Activated CD8-positive, alpha-beta T cell treated with anti-CD3 and anti-CD28 coated beads for 36 hours (primary cell): ENCODE results near the gene DUSP11. TPM values are rescaled to one million over a fixed set of nuclear protein-coding genes. Genes with fewer than 3 reads are reported as not detected.
A peak's percentile ranks its signal among the peaks of the same experiment; 100 is the strongest.

Experiments used
- ATAC-seq: fragments of 200-7000 bp; cut with Tn5 transposase; one replicate; pipeline ENCODE4 v1.10.0; 2021; ENCODE audit warnings: mild to moderate bottlenecking, moderate library complexity
- CTCF ChIA-PET: fragments of 350-600 bp; sonication (Branson Sonifier 250); formaldehyde crosslinking; loops from one replicate; lab custom pipeline; 2021; ENCODE audit warnings: antibody characterized with exemption; lab: Charles Lee
- POLR2A ChIA-PET: fragments of 350-600 bp; sonication (Branson Sonifier 250); formaldehyde crosslinking; loops from one replicate; lab custom pipeline; 2021; ENCODE audit warnings: antibody characterized with exemption; lab: Charles Lee
- DNase-seq: peaks from one replicate; pipeline ENCODE4 v3.0.0-alpha.2; 2020
- H3K27ac Mint-ChIP-seq: one replicate; pipeline ENCODE4 v1.8.0; 2021; ENCODE audit warnings: mild to moderate bottlenecking, mixed read lengths
- H3K27me3 Mint-ChIP-seq: one replicate; pipeline ENCODE4 v1.8.0; 2021; ENCODE audit warnings: mixed read lengths
- H3K36me3 Mint-ChIP-seq: one replicate; pipeline ENCODE4 v1.8.0; 2021; ENCODE audit warnings: low read depth, mixed read lengths
- H3K4me1 Mint-ChIP-seq: one replicate; pipeline ENCODE4 v1.8.0; 2021; ENCODE audit warnings: low read depth, mixed read lengths
- H3K4me3 Mint-ChIP-seq: one replicate; pipeline ENCODE4 v1.8.0; 2021; ENCODE audit warnings: mild to moderate bottlenecking, moderate library complexity, mixed read lengths
- H3K9me3 Mint-ChIP-seq: one replicate; pipeline ENCODE4 v1.8.0; 2021; ENCODE audit warnings: mixed read lengths
- intact Hi-C: fragments of 100-400 bp; cut with micrococcal nuclease; formaldehyde crosslinking; loops from one replicate; pipeline ENCODE4 v1.10.0; 2022
- total RNA-seq, 2 experiments: library from RNA; stranded (reverse); gene quantifications; one replicate each; pipeline ENCODE4 v1.2.3, GENCODE V29; 2021
- TF ChIP-seq, protein P1 (sequence below): fragments of 200-600 bp; IDR thresholded peaks from one replicate; pipeline ENCODE4 v1.8.0; 2022; ENCODE audit warnings: antibody characterized with exemption, mild to moderate bottlenecking

The DUSP11 gene
- total RNA-seq, 2 experiments from 2014 or later: 24.8 to 25.4 TPM

DNA sequence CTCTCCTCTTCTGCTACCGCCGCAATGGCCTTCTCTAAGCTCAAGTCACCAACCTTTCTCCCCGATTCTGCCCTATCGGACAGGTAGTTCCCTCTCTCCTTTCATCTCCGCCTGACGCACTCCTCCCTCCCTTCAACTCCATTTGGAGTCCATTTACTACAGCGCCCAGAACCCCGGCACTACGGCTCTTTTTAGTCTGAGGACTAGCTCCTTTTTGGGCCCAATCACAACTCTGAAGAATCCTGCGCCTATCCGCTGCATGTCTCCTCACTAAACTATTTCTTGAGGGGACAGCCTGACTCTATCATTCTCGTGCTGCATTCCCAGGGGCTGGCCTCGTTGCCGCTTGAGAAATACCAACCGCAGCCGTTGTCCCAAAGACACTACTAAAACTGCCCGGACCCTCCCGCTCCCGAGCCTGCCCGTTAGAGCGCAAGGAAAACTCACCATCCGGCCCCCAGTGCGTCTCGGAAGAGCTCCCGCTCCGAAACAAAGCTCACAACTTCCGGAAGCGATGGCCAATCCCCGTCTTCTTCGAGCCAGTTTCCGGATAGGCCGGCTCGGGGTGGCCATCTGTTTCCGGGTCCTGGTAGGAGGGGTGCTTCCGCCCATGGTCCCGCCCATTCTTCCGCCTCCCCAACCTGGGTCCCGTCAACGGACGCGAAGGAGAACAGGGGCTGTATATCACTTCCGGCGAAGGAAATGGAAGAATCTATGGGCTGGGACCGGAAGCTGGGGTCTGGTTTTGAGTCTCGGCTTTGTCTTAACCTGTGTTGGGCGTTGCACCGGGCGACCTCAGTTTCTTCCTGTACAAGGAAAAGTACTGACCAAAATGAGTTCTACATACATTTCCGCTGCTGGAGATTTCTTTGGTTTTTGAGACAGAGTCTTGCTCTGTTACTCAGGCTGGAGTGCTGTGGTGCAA, 42.8 kb downstream of the DUSP11 start, which contains the start of gene TPRKB:
TPRKB (minus strand) TSS at position 491 of the 925 bp plus-strand sequence. CDS start 2,776 bp downstream, outside the sequence.
- no peaks in the 10 kb centered on the region for H3K9me3 Mint-ChIP-seq
- H3K27me3 Mint-ChIP-seq: no peaks in the 10 kb centered on the region
- TF ChIP-seq, protein P1, sequence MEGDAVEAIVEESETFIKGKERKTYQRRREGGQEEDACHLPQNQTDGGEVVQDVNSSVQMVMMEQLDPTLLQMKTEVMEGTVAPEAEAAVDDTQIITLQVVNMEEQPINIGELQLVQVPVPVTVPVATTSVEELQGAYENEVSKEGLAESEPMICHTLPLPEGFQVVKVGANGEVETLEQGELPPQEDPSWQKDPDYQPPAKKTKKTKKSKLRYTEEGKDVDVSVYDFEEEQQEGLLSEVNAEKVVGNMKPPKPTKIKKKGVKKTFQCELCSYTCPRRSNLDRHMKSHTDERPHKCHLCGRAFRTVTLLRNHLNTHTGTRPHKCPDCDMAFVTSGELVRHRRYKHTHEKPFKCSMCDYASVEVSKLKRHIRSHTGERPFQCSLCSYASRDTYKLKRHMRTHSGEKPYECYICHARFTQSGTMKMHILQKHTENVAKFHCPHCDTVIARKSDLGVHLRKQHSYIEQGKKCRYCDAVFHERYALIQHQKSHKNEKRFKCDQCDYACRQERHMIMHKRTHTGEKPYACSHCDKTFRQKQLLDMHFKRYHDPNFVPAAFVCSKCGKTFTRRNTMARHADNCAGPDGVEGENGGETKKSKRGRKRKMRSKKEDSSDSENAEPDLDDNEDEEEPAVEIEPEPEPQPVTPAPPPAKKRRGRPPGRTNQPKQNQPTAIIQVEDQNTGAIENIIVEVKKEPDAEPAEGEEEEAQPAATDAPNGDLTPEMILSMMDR: no peak
- DNase-seq: peak; percentile 98
- CTCF ChIA-PET: interaction anchor here (0.5 to 1.6 kb wide), 5 partner anchors 9 to 512 kb away, joined by 3 to 5 read pairs (median 4); partner anchors contain the start of gene STAMBP
- POLR2A ChIA-PET: interaction anchor here (0.6 to 1.5 kb wide), 7 partner anchors 18 to 792 kb away, joined by 3 to 12 read pairs (median 4); partner anchors contain the start of genes AUP1, BOLA3 and MRPL53
- ATAC-seq: peak; percentile 99
- peak within 1 kb of the TSS; percentile 97 for H3K4me3 Mint-ChIP-seq
- peak within 1 kb of the TSS; percentile 92 for H3K27ac Mint-ChIP-seq
- H3K36me3 Mint-ChIP-seq: peaks cover 33% of the 10 kb centered on the region
- H3K4me1 Mint-ChIP-seq: peaks cover 21% of the 10 kb centered on the region
- intact Hi-C loops: no loop called here

DNA sequence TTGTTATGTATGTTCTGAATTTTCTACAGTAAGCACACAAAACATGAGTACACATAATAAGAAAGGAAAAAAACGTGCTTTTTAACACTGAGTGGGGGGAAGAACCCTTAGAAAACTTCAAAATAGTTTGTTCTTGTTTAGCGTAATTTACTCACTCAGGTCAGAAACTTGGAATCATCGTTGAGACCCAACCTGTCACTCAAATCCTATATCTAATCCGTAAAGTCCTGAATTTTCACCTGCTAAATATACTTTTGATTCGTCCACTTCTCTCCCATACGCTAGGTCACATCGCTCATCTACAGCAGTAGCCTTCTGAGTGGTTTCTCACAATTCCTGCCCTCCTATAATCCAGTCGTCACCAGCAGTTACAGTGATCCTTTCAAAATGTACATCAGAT, 43.5 kb downstream of the DUSP11 start:
- intact Hi-C loops: no loop called here
- H3K4me3 Mint-ChIP-seq: peak overlapping the region; percentile 97
- H3K36me3 Mint-ChIP-seq: peaks cover 34% of the 10 kb centered on the region
- H3K4me1 Mint-ChIP-seq: peaks cover 21% of the 10 kb centered on the region
- POLR2A ChIA-PET: interaction anchor here (1.0 to 1.5 kb wide), 4 partner anchors 19 to 411 kb away, joined by 4 to 12 read pairs (median 6); partner anchors contain the start of gene BOLA3
- CTCF ChIA-PET: interaction anchor here (0.5 to 1.5 kb wide), 4 partner anchors 10 to 415 kb away, joined by 3 to 4 read pairs (median 4); partner anchors contain the start of gene STAMBP
- H3K27me3 Mint-ChIP-seq: no peaks in the 10 kb centered on the region
- ATAC-seq (no peak), DNase-seq (no peak)
- TF ChIP-seq, protein P1: no peak
- H3K9me3 Mint-ChIP-seq: no peaks in the 10 kb centered on the region
- H3K27ac Mint-ChIP-seq: peak overlapping the region; percentile 92

- CTCF ChIA-PET: no interaction called here
- intact Hi-C loops: no loop called here
- POLR2A ChIA-PET: no interaction called here
- DNase-seq (no peak), ATAC-seq (no peak)
- H3K36me3 Mint-ChIP-seq: peaks cover 34% of the 10 kb centered on the region
- H3K9me3 Mint-ChIP-seq: no peaks in the 10 kb centered on the region
- H3K27ac Mint-ChIP-seq: peak overlapping the region; percentile 4
- H3K27me3 Mint-ChIP-seq: no peaks in the 10 kb centered on the region
- TF ChIP-seq, protein P1: no peak
- no peak overlapping the region for H3K4me3 Mint-ChIP-seq
- peaks cover 5% of the 10 kb centered on the region for H3K4me1 Mint-ChIP-seq
Observed at GRCh38 chr2:73730810-73731209, 49.1 kb downstream of the DUSP11 start.

DNA sequence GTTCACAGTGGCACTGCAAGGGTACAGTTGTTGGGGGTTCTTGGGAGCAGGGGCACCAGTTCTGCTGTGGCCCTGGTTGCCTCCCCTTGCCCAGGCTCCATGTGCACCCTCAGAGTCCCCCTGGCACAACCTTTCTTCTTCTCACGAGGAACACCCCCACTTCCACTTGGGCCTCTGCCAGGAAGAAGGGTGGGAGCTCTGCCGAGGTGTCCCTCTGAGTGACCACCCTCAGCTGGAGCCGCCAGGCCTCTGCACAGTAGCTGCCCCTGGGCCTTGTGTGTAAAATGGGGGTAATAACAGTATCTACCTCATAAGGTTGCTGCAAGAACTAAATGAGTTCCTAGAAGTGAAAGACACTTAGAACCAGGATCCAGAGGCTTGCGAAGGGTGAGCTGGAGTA, 51.2 kb downstream of the DUSP11 start:
- H3K27ac Mint-ChIP-seq: no peak overlapping the region
- peaks cover 31% of the 10 kb centered on the region for H3K36me3 Mint-ChIP-seq
- ATAC-seq: no peak
- TF ChIP-seq, protein P1: no peak
- H3K9me3 Mint-ChIP-seq: no peaks in the 10 kb centered on the region
- DNase-seq: no peak
- H3K4me3 Mint-ChIP-seq: no peak overlapping the region
- intact Hi-C loops: no loop called here
- ChIA-PET POLR2A (no interaction called here), CTCF (interaction anchor here (1.2 kb wide), 1 partner anchor 49 kb away, joined by 3 read pairs; no protein-coding TSS in a partner anchor)
- no peaks in the 10 kb centered on the region for H3K27me3 Mint-ChIP-seq
- H3K4me1 Mint-ChIP-seq: peaks cover 2% of the 10 kb centered on the region
